Fibroblast of lung (primary cell): ENCODE measurements around the gene TENM4. TPM values are rescaled to one million over a fixed set of nuclear protein-coding genes. Genes with fewer than 3 reads are reported as not detected.

Source experiments
- DNase-seq, 2 donors: peaks; one replicate each; pipeline versions ENCODE4 v3.0.0 to v3.0.0-alpha.2; 2010; ENCODE audit warnings: low read depth in 2 of 2
- H2AFZ ChIP-seq: 2 replicates; pipeline ENCODE4 v1.5.1; 2012; ENCODE audit warnings: low read length, control low read depth, inconsistent platforms
- H3K27ac ChIP-seq: 2 replicates; pipeline ENCODE4 v1.5.1; 2011; ENCODE audit warnings: low read length, control low read depth; ENCODE audit not compliant: insufficient read depth
- H3K27me3 ChIP-seq: 2 replicates; pipeline ENCODE4 v1.5.1; 2011; ENCODE audit warnings: mild to moderate bottlenecking, low read length; ENCODE audit not compliant: control insufficient read depth, insufficient read depth
- H3K36me3 ChIP-seq: 2 replicates; pipeline ENCODE4 v1.5.1; 2011; ENCODE audit warnings: low read length; ENCODE audit not compliant: control insufficient read depth, insufficient read depth
- H3K4me1 ChIP-seq: 2 replicates; pipeline ENCODE4 v1.5.1; 2011; ENCODE audit warnings: low read length; ENCODE audit not compliant: control insufficient read depth, insufficient read depth; ENCODE audit errors: extremely low read depth
- H3K4me2 ChIP-seq: 2 replicates; pipeline ENCODE4 v1.5.1; 2011; ENCODE audit warnings: low read length, control low read depth; ENCODE audit not compliant: insufficient read depth; ENCODE audit errors: extremely low read depth
- H3K4me3 ChIP-seq, 4 experiments: fragments of 200-600 bp in 1 of 4; sonication (generic) in 1 of 4; replicated peaks in 1 of 4; 2 replicates each; pipeline ENCODE4 v1.5.1; 2011 to 2016; ENCODE audit warnings: low read length in 4 of 4, low read depth in 3 of 4, mild to moderate bottlenecking in 3 of 4, control low read depth in 2 of 4, inconsistent platforms in 1 of 4, mixed read lengths in 1 of 4; ENCODE audit not compliant: insufficient read depth in 1 of 4; ENCODE audit errors: control extremely low read depth in 1 of 4
- H3K79me2 ChIP-seq: 2 replicates; pipeline ENCODE4 v1.5.1; 2012; ENCODE audit warnings: mild to moderate bottlenecking, low read length, inconsistent platforms; ENCODE audit not compliant: control insufficient read depth, insufficient read depth
- H3K9ac ChIP-seq: 2 replicates; pipeline ENCODE4 v1.5.1; 2011; ENCODE audit warnings: mild to moderate bottlenecking, low read length, control low read depth; ENCODE audit not compliant: insufficient read depth
- H3K9me3 ChIP-seq: 2 replicates; pipeline ENCODE4 v1.5.1; 2012; ENCODE audit warnings: low read depth, low read length; ENCODE audit not compliant: control insufficient read depth, insufficient read depth
- H4K20me1 ChIP-seq: 2 replicates; pipeline ENCODE4 v1.5.1; 2011; ENCODE audit warnings: low read length; ENCODE audit not compliant: control insufficient read depth, insufficient read depth; ENCODE audit errors: extremely low read depth
- CTCF ChIP-seq, 2 donors: IDR thresholded peaks in 1 of 2; conservative IDR thresholded peaks in 1 of 2; 1 replicate in 1 of 2; 2 replicates in 1 of 2; pipeline ENCODE4 v1.5.1; 2011 to 2012; ENCODE audit warnings: low read length in 2 of 2, control low read depth in 1 of 2, inconsistent platforms in 1 of 2, low read depth in 1 of 2, mild to moderate bottlenecking in 1 of 2
- EZH2 ChIP-seq: IDR thresholded peaks from 2 replicates; pipeline ENCODE4 v1.5.1; 2012; ENCODE audit warnings: low read length, control low read depth, mild to moderate bottlenecking; ENCODE audit errors: missing control alignments
- polyA plus RNA-seq, 2 donors: library from polyadenylated mRNA; depleted of rRNA in 1 of 2; stranded (reverse) in 1 of 2; unstranded in 1 of 2; fragments of >200 nt; gene quantifications; 2 replicates each; pipeline ENCODE4 v1.2.1, GENCODE V29; 2011 to 2012; ENCODE audit warnings: missing spikeins in 1 of 2
- total RNA-seq: library from RNA; depleted of rRNA; stranded (reverse); fragments of >200 nt; gene quantifications from 2 replicates; pipeline ENCODE4 v1.2.1, GENCODE V29; 2014

Gene TENM4
- total and polyA plus RNA-seq, 2 donors (not counting 1 experiment from before 2014, with no cell fraction given): 4.6 to 48.4 TPM

- Histone ChIP-seq H3K79me2 (no peaks in the 10 kb centered on the region), H4K20me1 (no peaks in the 10 kb centered on the region), H3K27ac (no peak overlapping the region), H3K4me3 (no peak overlapping the region), H3K9ac (no peak overlapping the region), H2AFZ (no peak overlapping the region), H3K9me3 (no peaks in the 10 kb centered on the region), H3K4me2 (no peak overlapping the region), H3K36me3 (no peaks in the 10 kb centered on the region), H3K4me1 (no peaks in the 10 kb centered on the region), H3K27me3 (no peaks in the 10 kb centered on the region)
- TF ChIP-seq CTCF (conservative IDR thresholded peaks at IDR 0.05 in 1 of 2, IDR thresholded peaks at IDR 0.05 in 1 of 2; ENCODE audit: low read depth in 1 of 2, low read length in 2 of 2) (no peak), EZH2 (no peak)
- no peak for DNase-seq
Measured at GRCh38 chr11:78933350-78933749, 507.5 kb downstream of the TENM4 start.

GRCh38 chr11:78932757-78933156 lies 508.1 kb downstream of the TENM4 start:
- DNase-seq: no peak
- H3K27ac ChIP-seq: no peak overlapping the region
- H2AFZ ChIP-seq: no peak overlapping the region
- no peaks in the 10 kb centered on the region for H3K79me2 ChIP-seq
- H3K4me1 ChIP-seq: no peaks in the 10 kb centered on the region
- H3K36me3 ChIP-seq: no peaks in the 10 kb centered on the region
- no peak overlapping the region for H3K4me2 ChIP-seq
- H3K27me3 ChIP-seq: no peaks in the 10 kb centered on the region
- H3K9ac ChIP-seq: no peak overlapping the region
- H3K9me3 ChIP-seq: no peaks in the 10 kb centered on the region
- H3K4me3 ChIP-seq: no peak overlapping the region
- no peaks in the 10 kb centered on the region for H4K20me1 ChIP-seq
- no peak for TF ChIP-seq CTCF (conservative IDR thresholded peaks at IDR 0.05 in 1 of 2, IDR thresholded peaks at IDR 0.05 in 1 of 2; ENCODE audit: low read depth in 1 of 2, low read length in 2 of 2)
- TF ChIP-seq EZH2: no peak

- no peak overlapping the region for H3K4me3 ChIP-seq
- H3K4me2 ChIP-seq: no peak overlapping the region
- no peaks in the 10 kb centered on the region for H3K36me3 ChIP-seq
- no peak overlapping the region for H2AFZ ChIP-seq
- H3K27ac ChIP-seq: no peak overlapping the region
- TF ChIP-seq EZH2: no peak
- no peak overlapping the region for H3K9ac ChIP-seq
- H4K20me1 ChIP-seq: no peaks in the 10 kb centered on the region
- H3K4me1 ChIP-seq: no peaks in the 10 kb centered on the region
- no peak for DNase-seq
- no peaks in the 10 kb centered on the region for H3K27me3 ChIP-seq
- no peaks in the 10 kb centered on the region for H3K9me3 ChIP-seq
- H3K79me2 ChIP-seq: no peaks in the 10 kb centered on the region
Measured at GRCh38 chr11:78931891-78932290, 508.9 kb downstream of the TENM4 start.
